NCI-H2107 treated with DMSO at 0.1 percent for 48 hours (cell line): Measurements from ENCODE around the gene SNX14.

Experiments used
- DNase-seq: peaks from one replicate; lab custom pipeline; 2025; ENCODE audit not compliant: unreplicated experiment; lab: John Stamatoyannopoulos, UW

The SNX14 gene

GRCh38 chr6:85516168-85516567 is 77.5 kb downstream of the SNX14 start:
- no peak for DNase-seq

GRCh38 chr6:85506441-85507093 is 87.1 kb downstream of the SNX14 start:
- no peak for DNase-seq

GRCh38 chr6:85498596-85499258 is 94.9 kb downstream of the SNX14 start:
- DNase-seq = no peak

- no peak for DNase-seq
These were observed 96.8 kb downstream of the SNX14 start for GRCh38 chr6:85496856-85497255.

DNA sequence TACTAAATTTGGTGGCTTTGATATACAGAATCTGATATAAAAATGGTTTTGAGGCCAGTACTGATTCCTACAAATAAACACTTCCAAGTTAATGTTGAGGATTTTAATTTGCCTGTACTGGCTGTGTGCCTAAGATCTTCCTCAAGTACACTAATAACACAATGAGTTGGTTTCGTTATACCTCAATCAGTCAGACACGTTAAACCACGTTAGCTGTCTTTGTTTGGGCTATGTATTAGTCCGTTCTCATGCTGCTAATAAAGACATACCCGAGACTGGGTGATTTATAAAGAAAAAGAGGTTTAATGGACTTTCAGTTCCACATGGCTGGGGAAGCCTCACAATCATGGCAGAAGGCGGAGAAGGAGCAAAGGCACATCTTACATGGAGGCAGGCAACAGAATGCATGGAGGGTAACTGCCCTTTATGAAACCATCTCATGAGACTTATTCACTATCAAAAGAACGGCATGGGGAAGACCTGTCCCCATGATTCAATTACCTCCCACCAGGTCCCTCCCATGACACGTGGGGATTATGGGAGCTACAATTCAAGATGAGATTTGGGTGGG is 97.6 kb downstream of the SNX14 start:
- no peak for DNase-seq

- DNase-seq = no peak
These were observed 98.8 kb downstream of the SNX14 start for GRCh38 chr6:85494547-85495536.

GRCh38 chr6:85493389-85493788 is 100.3 kb downstream of the SNX14 start:
- no peak for DNase-seq

DNA sequence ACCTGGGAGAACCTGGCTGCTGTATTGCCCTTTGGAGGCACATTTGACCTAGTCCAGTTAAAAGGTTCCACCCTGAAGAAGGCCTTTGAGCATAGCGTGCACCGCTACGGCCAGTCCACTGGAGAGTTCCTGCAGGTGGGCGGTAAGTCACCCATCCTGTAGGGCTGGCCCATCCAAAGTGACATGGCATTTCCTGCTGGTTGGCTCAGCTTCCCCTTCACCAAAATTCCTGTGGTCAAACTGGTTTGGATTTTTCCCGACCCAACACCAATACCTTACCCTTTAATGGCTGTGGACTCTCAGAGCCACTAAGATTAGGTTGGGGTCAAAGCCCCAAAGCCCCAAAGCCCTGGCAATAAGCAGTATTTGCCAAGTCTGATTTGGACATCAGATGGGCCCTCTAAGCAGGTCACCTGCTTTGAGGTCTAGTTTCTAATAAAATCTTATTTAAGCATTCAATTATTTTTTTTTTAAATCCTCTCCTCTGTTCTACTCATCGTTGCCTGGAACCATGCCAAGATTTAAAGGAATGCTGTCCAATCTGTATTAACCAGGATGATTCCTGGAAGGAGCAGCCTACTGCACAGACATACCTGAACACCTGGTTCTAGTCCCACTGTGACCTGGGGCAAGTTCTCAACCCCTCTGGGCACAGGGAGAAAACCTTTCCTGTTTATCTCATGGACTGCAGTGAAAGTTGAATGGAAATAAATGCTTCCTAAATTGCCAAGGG is 103.0 kb downstream of the SNX14 start:
- DNase-seq = no peak

GRCh38 chr6:85484948-85485347 is 108.7 kb downstream of the SNX14 start:
- no peak for DNase-seq

DNA sequence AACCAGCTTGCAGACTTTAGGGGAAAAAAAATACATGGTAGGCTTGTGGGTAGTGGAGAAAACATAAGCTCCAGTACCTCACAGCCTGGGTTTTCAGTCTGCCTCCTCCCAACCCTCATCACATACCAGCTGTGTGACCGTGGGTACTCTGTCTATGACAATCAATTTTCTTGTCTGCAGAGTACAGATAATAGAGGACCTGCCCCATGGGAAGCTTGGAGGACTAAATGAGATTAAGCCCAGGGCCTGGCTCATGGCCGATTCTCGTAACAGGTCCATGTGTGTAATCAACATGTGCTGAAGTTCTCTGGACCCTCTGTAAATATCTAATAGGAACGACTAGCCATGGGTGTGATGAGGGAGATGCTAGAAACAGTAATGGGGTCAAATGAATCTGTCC is 109.8 kb downstream of the SNX14 start:
- no peak for DNase-seq

GRCh38 chr6:85482905-85483700 is 110.6 kb downstream of the SNX14 start:
- no peak for DNase-seq

DNA sequence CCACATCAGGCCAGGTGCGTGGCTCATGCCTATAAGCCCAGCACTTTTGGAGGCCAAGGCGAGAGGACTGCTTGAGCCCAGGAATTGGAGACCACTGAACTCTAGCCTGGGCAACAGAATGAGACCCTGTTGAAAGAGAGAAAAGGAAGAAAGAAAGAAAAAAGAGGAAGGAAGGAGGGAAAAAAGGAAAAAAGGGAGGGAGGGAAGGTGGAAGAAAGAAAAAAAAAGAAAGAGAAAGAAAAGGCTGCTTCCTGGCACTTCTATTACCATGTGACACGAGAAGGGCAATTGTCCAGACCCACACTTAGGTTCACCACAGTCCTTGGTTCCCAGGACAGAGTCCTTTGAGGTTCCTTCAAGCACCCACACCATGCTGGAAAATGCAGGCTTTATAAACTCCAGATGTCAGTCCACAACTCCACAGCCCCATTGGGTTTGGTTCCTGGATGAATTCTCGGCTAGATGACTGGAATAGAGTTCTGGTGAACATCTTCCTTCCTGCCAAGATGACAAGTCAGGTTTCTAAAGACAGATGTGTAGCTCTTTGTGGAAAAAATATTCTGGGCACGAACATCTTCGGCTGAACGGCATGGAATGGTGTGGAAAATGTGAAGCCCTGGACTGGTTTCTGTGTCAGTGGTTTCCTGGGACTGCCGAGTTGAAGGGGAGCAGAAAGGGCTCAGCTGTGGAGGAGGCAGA is 111.3 kb downstream of the SNX14 start:
- DNase-seq = no peak

DNA sequence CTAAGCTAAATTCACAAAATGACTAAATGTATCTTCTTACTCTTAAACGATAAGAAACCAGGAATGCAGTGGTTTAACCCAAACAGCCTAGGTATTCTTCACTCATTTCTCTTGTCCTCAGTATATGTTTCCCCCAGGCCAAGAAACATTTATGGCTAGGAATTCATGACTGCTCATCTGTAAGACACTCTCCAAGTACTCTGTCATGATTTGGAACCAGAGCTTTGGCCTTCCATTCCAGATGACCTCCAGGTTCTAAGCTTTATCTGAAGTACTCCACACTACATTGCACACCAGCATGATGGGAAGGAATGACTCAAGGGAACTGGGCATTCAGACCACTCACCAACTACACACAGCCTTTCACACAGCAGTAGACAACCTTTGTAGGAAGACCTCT is 114.5 kb downstream of the SNX14 start:
- DNase-seq = no peak

- DNase-seq = no peak
These were observed 117.1 kb downstream of the SNX14 start for GRCh38 chr6:85476532-85476931.

DNA sequence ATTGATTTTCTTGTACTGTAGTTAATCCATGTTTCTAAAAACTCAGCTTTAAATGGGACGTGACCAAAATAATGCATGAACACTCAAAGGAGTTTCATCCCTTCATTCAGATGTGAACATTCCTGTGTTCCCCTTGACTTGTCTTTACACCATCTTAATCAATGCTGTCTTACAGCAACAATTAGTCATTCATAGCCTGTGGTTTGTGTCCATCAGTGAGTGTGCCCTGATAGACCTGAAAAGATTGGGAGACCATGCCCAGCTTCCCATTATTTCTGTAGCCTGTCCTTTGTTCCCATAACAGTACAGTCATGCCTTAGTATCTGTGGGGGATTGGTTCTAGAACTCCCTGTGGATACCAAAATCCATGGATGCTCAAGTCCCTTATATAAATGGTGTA is 119.9 kb downstream of the SNX14 start:
- no peak for DNase-seq

- no peak for DNase-seq
These were observed 120.9 kb downstream of the SNX14 start for GRCh38 chr6:85472744-85473143.

DNA sequence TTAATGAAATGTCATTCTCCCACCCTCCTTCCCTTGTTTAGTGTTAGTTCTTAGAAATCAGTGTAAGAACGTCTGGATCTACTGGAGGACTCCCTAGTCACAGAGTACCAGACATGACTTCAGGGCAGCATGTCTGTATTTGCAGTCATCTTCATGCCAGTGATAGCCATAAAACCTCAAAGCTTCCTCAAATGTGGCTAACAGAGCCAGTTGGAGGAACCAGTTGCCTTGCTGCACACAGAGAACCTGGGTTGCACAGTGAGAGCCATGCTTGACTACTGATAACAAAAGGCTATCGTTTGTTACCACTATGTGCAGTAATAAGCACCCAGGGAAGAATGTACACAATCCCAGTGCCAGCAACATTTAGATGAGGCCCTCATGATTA is 123.6 kb downstream of the SNX14 start:
- no peak for DNase-seq

- DNase-seq = no peak
These were observed 124.2 kb downstream of the SNX14 start for GRCh38 chr6:85469276-85470022.

GRCh38 chr6:85468326-85468725 is 125.3 kb downstream of the SNX14 start:
- DNase-seq = no peak
